Panc1 (cell line): ENCODE data around the gene DLL4. TPM values are rescaled to one million over a fixed set of nuclear protein-coding genes. Genes with fewer than 3 reads are reported as not detected.

Experiments used
- ATAC-seq: fragments of 200-7000 bp; cut with Tn5 transposase; 2 replicates; pipeline ENCODE4 v1.9.1; 2020; ENCODE audit warnings: mild to moderate bottlenecking, moderate library complexity
- Bru-seq: library from RNA; stranded (reverse); fragments of 400-500 nt; gene quantifications from one replicate; lab custom pipeline; 2021; lab: Mats Ljungman, UMichigan
- BruChase-seq, 2 experiments: library from RNA; stranded (reverse); fragments of 400-500 nt; gene quantifications; one replicate each; lab custom pipeline; 2021; lab: Mats Ljungman, UMichigan
- BruUV-seq: library from RNA; stranded (reverse); fragments of 400-500 nt; replicated peaks from 2 replicates; lab custom pipeline; 2021; lab: Mats Ljungman, UMichigan
- CTCF ChIA-PET: fragments of 300-600 bp; sonication (Branson Sonifier 250); formaldehyde crosslinking; loops from one replicate; lab custom pipeline; 2022; ENCODE audit warnings: antibody characterized with exemption; lab: Charles Lee
- POLR2A ChIA-PET: fragments of 300-600 bp; sonication (Branson Sonifier 250); formaldehyde crosslinking; loops from one replicate; lab custom pipeline; 2022; ENCODE audit warnings: antibody characterized with exemption; lab: Charles Lee
- DNase-seq: peaks from one replicate; pipeline ENCODE4 v3.0.0-alpha.2; 2010; ENCODE audit warnings: low read depth, low spot score
- H3K27ac ChIP-seq: 2 replicates; pipeline ENCODE4 v1.5.1; 2011; ENCODE audit warnings: mild to moderate bottlenecking, low read length, inconsistent platforms
- H3K27me3 ChIP-seq: fragments of 200-500 bp; sonication (Bioruptor generic); 2 replicates; pipeline ENCODE4 v1.6.0; 2014; ENCODE audit warnings: low read length, inconsistent platforms; ENCODE audit not compliant: control insufficient read depth, insufficient read depth
- H3K36me3 ChIP-seq: fragments of 200-500 bp; sonication (Bioruptor generic); 2 replicates; pipeline ENCODE4 v1.5.1; 2014; ENCODE audit warnings: inconsistent platforms, mild to moderate bottlenecking, low read length, moderate library complexity; ENCODE audit not compliant: control insufficient read depth, insufficient read depth
- H3K4me1 ChIP-seq: 2 replicates; pipeline ENCODE4 v1.5.1; 2011; ENCODE audit warnings: inconsistent platforms, mild to moderate bottlenecking, low read length, moderate library complexity; ENCODE audit not compliant: control insufficient read depth, insufficient read depth
- H3K4me3 ChIP-seq, 2 experiments: 2 replicates each; pipeline ENCODE4 v1.5.1; 2011 to 2012; ENCODE audit warnings: low read depth in 2 of 2, low read length in 2 of 2, mild to moderate bottlenecking in 2 of 2, inconsistent platforms in 1 of 2, moderate library complexity in 1 of 2
- H3K9me3 ChIP-seq: fragments of 200-500 bp; sonication (Bioruptor generic); 2 replicates; pipeline ENCODE4 v1.5.1; 2014; ENCODE audit warnings: low read depth, mild to moderate bottlenecking, inconsistent platforms, low read length, moderate library complexity; ENCODE audit not compliant: control insufficient read depth, insufficient read depth
- POLR2AphosphoS5 ChIP-seq: IDR thresholded peaks from 2 replicates; pipeline ENCODE4 v1.6.1; 2012; ENCODE audit warnings: mild to moderate bottlenecking, low read depth, low read length, moderate library complexity
- SIN3A ChIP-seq: IDR thresholded peaks from 2 replicates; pipeline ENCODE4 v1.6.1; 2012; ENCODE audit warnings: low read depth, mild to moderate bottlenecking, low read length, moderate library complexity, borderline replicate concordance; ENCODE audit not compliant: insufficient read depth
- TCF7L2 ChIP-seq: IDR thresholded peaks from 2 replicates; pipeline ENCODE4 v1.6.1; 2011; ENCODE audit warnings: mild to moderate bottlenecking, low read depth, low read length, inconsistent platforms
- in situ Hi-C: cut with HindIII; loops from 2 replicates; pipeline ENCODE4 v1.10.0; 2016; ENCODE audit warnings: low sequenced_read_pairs, low pct_unique_long_range_greater_than_20kb
- intact Hi-C: fragments of 100-400 bp; cut with micrococcal nuclease; formaldehyde crosslinking; loops from one replicate; pipeline ENCODE4 v1.10.0; 2022; ENCODE audit not compliant: unreplicated experiment
- long read RNA-seq: library from polyadenylated mRNA; unstranded; transcript quantifications from one replicate; pipeline ENCODE4 v2.0.0, GENCODE V29; 2021; ENCODE audit not compliant: unreplicated experiment
- polyA plus RNA-seq: library from polyadenylated mRNA; unstranded; fragments of >200 nt; gene quantifications from one replicate; pipeline ENCODE4 v1.2.1, GENCODE V29; 2012; ENCODE audit warnings: missing spikeins; ENCODE audit not compliant: insufficient read length
- total RNA-seq: library from RNA; stranded (reverse); gene quantifications from one replicate; pipeline ENCODE4 v1.2.1, GENCODE V29; 2021; ENCODE audit not compliant: unreplicated experiment
- TF ChIP-seq, protein P1 (sequence below): fragments of 450-650 bp; IDR thresholded peaks from 2 replicates; pipeline ENCODE4 v1.5.1; 2017; ENCODE audit warnings: mild to moderate bottlenecking
- TF ChIP-seq, protein P2 (sequence below), 2 experiments: IDR thresholded peaks; 2 replicates each; pipeline ENCODE4 v1.6.1; 2011 to 2012; ENCODE audit warnings: low read depth in 2 of 2, control low read depth in 1 of 2, low read length in 1 of 2, mild to moderate bottlenecking in 1 of 2, moderate library complexity in 1 of 2; ENCODE audit not compliant: insufficient read depth in 1 of 2

DLL4 gene
- total RNA-seq, result 0.31 TPM
- 0.29 TPM for polyA plus RNA-seq
- Bru-seq, nascent RNA, result percentile 19 among the genes with signal in this experiment
- percentile 25 among the genes with signal in this experiment for BruChase-seq, experiment 1, labeled RNA remaining after a 2-hour chase
- BruChase-seq, experiment 2, labeled RNA remaining after a 6-hour chase, result percentile 18 among the genes with signal in this experiment
- long read RNA-seq, result 0 reads

DNA sequence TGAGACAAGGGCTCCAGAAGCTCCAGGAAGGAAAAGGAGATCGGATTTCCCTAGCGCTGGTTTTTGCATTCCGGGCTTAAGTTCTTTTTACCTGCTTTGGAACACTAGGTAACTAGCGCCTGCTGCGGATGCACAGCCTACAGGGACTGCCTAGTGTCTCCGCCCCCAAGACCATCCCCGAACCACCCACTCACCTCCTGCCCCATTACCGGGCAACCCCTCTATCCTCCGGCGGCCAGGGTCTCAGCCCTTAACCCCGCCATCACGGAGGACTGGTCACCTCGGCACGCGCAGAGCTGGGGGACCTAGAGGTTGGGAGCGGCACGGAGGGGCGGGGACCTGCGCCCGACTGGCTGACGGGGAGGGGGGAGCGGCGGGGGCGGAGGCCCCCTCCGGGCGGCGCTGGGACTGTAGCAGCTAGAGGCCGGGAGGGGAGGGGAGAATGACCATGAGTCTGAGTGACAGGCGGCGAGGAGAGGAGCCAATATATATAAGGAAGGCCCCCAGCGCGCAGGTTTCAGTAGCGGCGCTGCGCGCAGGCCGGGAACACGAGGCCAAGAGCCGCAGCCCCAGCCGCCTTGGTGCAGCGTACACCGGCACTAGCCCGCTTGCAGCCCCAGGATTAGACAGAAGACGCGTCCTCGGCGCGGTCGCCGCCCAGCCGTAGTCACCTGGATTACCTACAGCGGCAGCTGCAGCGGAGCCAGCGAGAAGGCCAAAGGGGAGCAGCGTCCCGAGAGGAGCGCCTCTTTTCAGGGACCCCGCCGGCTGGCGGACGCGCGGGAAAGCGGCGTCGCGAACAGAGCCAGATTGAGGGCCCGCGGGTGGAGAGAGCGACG is at the start of gene DLL4:
TSS of gene DLL4 (plus strand) at position 520 of the 839 bp plus-strand sequence. CDS start 329 bp downstream, outside the sequence.
- intact Hi-C loops, result no loop called here
- BruUV-seq, result no TSS peak
- Histone ChIP-seq H3K9me3 (no peaks in the 10 kb centered on the region), H3K4me1 (peaks cover 12% of the 10 kb centered on the region; the same call in 1 of the 2 replicates), H3K36me3 (no peaks in the 10 kb centered on the region), H3K27ac (no peak within 1 kb of the TSS), H3K4me3 (peak within 1 kb of the TSS; percentile 48 to 67), H3K27me3 (peaks cover 3% of the 10 kb centered on the region; the same call in 1 of the 2 replicates)
- in situ Hi-C loops, result no loop called here
- peak; percentile 42 for TF ChIP-seq POLR2AphosphoS5
- no peak for TF ChIP-seq SIN3A
- peak; percentile 72 for ATAC-seq
- ChIA-PET POLR2A (interaction anchor here (0.6 kb wide), 1 partner anchor 101 kb away, joined by 3 read pairs; no protein-coding TSS in a partner anchor), CTCF (interaction anchor here (2.1 kb wide), 1 partner anchor 23 kb away, joined by 11 read pairs; no protein-coding TSS in a partner anchor)
- no peak for DNase-seq

DNA sequence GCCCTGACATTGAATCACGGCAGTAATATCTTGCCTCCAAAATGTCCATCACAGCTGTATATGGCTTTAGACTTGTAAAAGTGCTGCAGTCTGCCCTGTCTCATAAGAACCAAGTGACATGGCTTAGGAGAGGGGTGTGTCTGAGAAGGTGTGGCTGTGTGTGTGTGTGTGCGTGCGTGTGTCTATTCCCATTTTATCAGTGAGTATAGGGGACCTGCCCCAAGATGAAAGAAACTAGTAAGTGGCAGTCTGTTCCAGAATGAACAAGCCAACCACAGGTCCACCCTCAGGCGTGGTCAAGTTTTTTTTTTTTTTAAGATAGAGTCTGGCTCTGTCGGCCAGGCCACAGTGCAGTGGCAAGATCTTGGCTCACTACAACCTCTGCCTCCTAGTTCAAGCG is 49.5 kb upstream of the DLL4 start:
- DNase-seq (no peak), ATAC-seq (no peak)
- Histone ChIP-seq H3K4me3 (no peak overlapping the region), H3K27ac (no peak overlapping the region), H3K9me3 (no peaks in the 10 kb centered on the region), H3K4me1 (no peaks in the 10 kb centered on the region), H3K36me3 (no peaks in the 10 kb centered on the region), H3K27me3 (no peaks in the 10 kb centered on the region)
- TF ChIP-seq, protein P1, sequence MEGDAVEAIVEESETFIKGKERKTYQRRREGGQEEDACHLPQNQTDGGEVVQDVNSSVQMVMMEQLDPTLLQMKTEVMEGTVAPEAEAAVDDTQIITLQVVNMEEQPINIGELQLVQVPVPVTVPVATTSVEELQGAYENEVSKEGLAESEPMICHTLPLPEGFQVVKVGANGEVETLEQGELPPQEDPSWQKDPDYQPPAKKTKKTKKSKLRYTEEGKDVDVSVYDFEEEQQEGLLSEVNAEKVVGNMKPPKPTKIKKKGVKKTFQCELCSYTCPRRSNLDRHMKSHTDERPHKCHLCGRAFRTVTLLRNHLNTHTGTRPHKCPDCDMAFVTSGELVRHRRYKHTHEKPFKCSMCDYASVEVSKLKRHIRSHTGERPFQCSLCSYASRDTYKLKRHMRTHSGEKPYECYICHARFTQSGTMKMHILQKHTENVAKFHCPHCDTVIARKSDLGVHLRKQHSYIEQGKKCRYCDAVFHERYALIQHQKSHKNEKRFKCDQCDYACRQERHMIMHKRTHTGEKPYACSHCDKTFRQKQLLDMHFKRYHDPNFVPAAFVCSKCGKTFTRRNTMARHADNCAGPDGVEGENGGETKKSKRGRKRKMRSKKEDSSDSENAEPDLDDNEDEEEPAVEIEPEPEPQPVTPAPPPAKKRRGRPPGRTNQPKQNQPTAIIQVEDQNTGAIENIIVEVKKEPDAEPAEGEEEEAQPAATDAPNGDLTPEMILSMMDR, result no peak
- TF ChIP-seq POLR2AphosphoS5 (no peak), TCF7L2 (no peak), SIN3A (no peak)
- TF ChIP-seq, protein P2, sequence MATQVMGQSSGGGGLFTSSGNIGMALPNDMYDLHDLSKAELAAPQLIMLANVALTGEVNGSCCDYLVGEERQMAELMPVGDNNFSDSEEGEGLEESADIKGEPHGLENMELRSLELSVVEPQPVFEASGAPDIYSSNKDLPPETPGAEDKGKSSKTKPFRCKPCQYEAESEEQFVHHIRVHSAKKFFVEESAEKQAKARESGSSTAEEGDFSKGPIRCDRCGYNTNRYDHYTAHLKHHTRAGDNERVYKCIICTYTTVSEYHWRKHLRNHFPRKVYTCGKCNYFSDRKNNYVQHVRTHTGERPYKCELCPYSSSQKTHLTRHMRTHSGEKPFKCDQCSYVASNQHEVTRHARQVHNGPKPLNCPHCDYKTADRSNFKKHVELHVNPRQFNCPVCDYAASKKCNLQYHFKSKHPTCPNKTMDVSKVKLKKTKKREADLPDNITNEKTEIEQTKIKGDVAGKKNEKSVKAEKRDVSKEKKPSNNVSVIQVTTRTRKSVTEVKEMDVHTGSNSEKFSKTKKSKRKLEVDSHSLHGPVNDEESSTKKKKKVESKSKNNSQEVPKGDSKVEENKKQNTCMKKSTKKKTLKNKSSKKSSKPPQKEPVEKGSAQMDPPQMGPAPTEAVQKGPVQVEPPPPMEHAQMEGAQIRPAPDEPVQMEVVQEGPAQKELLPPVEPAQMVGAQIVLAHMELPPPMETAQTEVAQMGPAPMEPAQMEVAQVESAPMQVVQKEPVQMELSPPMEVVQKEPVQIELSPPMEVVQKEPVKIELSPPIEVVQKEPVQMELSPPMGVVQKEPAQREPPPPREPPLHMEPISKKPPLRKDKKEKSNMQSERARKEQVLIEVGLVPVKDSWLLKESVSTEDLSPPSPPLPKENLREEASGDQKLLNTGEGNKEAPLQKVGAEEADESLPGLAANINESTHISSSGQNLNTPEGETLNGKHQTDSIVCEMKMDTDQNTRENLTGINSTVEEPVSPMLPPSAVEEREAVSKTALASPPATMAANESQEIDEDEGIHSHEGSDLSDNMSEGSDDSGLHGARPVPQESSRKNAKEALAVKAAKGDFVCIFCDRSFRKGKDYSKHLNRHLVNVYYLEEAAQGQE (IDR thresholded peaks at IDR 0.05; ENCODE audit: insufficient read depth in 1 of 2, low read depth in 2 of 2, low read length in 1 of 2), result no peak
- intact Hi-C loops, result no loop called here
- CTCF ChIA-PET, result interaction anchor here (0.7 to 4.2 kb wide), 2 partner anchors 21 to 83 kb away, joined by 6 to 13 read pairs; no protein-coding TSS in a partner anchor
- in situ Hi-C loops, result no loop called here
- no TSS peak for BruUV-seq
- POLR2A ChIA-PET, result interaction anchor here (0.7 kb wide), 1 partner anchor 314 kb away, joined by 6 read pairs; no protein-coding TSS in a partner anchor
